Lower leg skin (tissue), 4 donors: ENCODE measurements around the gene RAB26. TPM values are rescaled to one million over a fixed set of nuclear protein-coding genes. Genes with fewer than 3 reads are reported as not detected.

Experiments used
- DNase-seq, 2 donors: peaks; one replicate each; pipeline ENCODE4 v3.0.0-alpha.2; 2019; ENCODE audit warnings: low spot score in 2 of 2
- H3K4me3 ChIP-seq: fragments of 200-600 bp; sonication (generic); 2 replicates; pipeline ENCODE4 v1.5.1; 2017; ENCODE audit warnings: mild to moderate bottlenecking, low read depth; ENCODE audit not compliant: poor library complexity, severe bottlenecking
- POLR2A ChIP-seq, 2 donors: fragments of 450-650 bp; IDR thresholded peaks; one replicate each; pipeline ENCODE4 v1.6.1; 2016 to 2017; ENCODE audit warnings: antibody characterized with exemption in 2 of 2, mild to moderate bottlenecking in 1 of 2, moderate library complexity in 1 of 2
- WGBS, 2 donors: methylation state at CpG; one replicate each; pipeline ENCODE4 v1.1.5; 2018; 5-methylcytosine and 5-hydroxymethylcytosine counted together
- intact Hi-C: fragments of 100-400 bp; cut with DNase I; formaldehyde crosslinking; loops from one replicate; pipeline ENCODE4 v1.15.0; 2023; ENCODE audit warnings: low total_unique reads
- total RNA-seq, 4 donors: library from RNA; depleted of rRNA; stranded (reverse); fragments of >200 nt; gene quantifications; one replicate each; pipeline ENCODE4 v1.1.0, GENCODE V29; 2016
- TF ChIP-seq, protein P1 (sequence below), 3 donors: fragments of 450-650 bp; IDR thresholded peaks; one replicate each; pipeline ENCODE4 v1.5.1; 2016; ENCODE audit warnings: antibody characterized with exemption in 3 of 3, mild to moderate bottlenecking in 3 of 3, moderate library complexity in 2 of 3

RAB26 gene
- total RNA-seq, 4 donors from 2014 or later, result 1.6 to 2.9 (median 2.0) TPM; not detected in 1

DNA sequence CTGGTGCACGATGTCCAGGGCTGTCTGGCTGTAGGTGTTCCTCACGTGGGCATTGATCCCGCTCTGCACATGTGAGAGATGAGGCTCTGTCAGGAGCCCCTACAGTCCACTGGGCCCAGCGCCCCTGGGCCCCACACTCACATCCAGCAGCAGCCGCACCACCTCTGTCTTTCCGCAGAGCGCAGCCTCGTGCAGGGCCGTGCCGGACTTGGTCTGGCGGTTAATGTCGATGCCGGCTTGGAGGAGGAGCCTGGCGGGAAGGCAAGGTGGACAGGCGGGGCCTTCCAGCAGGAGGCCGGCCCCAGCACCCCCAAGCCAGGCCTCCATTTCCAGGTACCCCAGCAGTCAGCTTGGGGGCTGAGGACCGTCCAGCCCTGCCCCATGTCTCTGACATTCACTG, 38.8 kb downstream of the RAB26 start:
- DNase-seq, result no peak
- no peak overlapping the region for H3K4me3 ChIP-seq
- intact Hi-C loops, result no loop called here
- TF ChIP-seq, protein P1, sequence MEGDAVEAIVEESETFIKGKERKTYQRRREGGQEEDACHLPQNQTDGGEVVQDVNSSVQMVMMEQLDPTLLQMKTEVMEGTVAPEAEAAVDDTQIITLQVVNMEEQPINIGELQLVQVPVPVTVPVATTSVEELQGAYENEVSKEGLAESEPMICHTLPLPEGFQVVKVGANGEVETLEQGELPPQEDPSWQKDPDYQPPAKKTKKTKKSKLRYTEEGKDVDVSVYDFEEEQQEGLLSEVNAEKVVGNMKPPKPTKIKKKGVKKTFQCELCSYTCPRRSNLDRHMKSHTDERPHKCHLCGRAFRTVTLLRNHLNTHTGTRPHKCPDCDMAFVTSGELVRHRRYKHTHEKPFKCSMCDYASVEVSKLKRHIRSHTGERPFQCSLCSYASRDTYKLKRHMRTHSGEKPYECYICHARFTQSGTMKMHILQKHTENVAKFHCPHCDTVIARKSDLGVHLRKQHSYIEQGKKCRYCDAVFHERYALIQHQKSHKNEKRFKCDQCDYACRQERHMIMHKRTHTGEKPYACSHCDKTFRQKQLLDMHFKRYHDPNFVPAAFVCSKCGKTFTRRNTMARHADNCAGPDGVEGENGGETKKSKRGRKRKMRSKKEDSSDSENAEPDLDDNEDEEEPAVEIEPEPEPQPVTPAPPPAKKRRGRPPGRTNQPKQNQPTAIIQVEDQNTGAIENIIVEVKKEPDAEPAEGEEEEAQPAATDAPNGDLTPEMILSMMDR (IDR thresholded peaks at IDR 0.05), result no peak
- no peak for TF ChIP-seq POLR2A (IDR thresholded peaks at IDR 0.05)
- 81 to 87% methylated on average over 14 to 15 of the region's 17 CpGs for WGBS, 2 donors

DNA sequence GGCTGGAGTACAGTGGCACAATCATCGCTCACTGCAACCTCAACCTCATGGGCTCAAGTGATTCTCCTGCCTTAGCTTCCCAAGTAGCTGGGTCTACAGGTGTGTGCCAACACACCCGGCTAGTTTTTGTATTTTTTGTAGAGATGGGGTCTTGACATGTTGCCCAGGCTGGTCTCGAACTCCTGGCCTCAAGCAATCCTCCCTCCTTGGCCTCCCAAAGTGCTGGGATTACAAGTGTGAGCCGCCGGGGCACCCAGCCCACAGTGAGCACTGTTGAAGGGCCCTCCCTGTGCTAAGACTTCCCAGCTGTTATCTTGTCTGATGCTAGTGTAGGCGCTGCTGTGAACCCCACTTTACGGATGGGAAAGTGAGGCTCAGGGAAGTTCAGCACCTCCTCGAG, 40.0 kb downstream of the RAB26 start:
- DNase-seq, result no peak
- H3K4me3 ChIP-seq, result no peak overlapping the region
- no peak for TF ChIP-seq POLR2A (IDR thresholded peaks at IDR 0.05)
- TF ChIP-seq, protein P1 (IDR thresholded peaks at IDR 0.05), result no peak
- intact Hi-C loops, result no loop called here
- 94% methylated on average over 8 of the region's 8 CpGs for WGBS, 2 donors

DNA sequence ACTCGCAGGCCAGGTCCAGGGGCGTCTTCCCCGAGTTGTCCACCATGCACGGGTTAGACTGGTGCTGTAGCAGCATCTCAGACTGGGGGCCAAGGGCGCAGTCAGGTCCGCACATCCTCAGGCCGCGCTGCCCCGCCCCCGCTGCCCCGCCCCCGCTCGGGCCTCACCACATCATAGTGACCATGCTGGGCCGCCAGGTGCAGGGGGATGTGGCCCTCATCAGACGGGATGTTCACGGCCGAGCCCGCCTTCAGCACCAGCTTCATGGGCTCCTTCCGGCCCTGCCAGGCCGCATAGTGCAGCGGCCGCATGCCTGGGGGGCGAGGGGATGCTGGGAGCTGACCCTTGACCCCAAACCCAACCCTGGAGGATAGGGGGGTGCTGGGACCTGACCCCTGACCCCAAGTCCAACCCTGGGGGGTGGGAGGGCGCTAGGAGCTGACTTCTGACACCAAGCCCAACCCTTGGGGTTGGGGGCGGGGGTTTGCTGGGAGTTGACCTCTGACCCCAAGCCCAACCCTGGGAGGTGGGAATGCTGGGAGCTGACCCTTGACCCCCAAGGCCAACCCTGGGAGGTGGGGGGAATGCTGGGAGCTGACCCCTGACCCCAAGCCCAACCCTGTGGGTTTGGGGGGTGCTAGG, 40.9 kb downstream of the RAB26 start:
- intact Hi-C loops, result no loop called here
- no peak overlapping the region for H3K4me3 ChIP-seq
- no peak for DNase-seq
- TF ChIP-seq POLR2A (IDR thresholded peaks at IDR 0.05), result no peak
- TF ChIP-seq, protein P1 (IDR thresholded peaks at IDR 0.05), result no peak
- 90 to 94% methylated on average over 22 to 25 of the region's 25 CpGs for WGBS, 2 donors

DNA sequence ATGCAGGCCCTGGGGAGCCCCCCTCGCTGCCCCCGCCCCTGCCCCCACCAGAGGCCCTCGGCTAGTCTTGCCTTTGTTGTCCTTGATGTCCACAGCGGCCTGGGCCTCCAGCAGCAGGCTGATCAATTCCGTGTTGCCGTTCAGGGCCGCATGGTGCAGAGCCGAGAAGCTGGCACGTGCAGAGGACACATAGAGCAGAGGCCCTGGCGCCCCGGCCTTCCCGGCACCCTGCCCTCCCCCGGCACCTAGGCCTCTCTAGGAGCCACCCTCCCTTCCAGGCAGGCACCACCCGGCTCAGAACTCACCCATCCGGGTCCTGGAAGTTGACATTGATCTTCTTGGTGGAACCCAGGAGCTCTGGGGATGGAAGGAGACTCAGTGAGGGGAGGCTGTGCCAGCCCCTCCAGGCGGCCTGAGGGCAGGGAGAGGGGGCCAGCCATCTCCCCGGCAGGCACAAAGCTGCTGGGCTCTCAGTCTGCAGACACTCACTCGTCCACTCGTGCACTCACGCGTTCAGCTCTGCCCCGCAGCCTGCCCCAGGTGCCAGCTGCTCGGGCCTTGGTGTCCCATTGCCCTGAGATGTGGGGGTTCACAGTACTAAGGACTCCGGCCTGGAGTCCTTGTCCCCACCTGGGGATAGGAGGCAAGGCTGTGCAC, 41.7 kb downstream of the RAB26 start:
- TF ChIP-seq POLR2A (IDR thresholded peaks at IDR 0.05), result no peak
- TF ChIP-seq, protein P1 (IDR thresholded peaks at IDR 0.05), result no peak
- no peak overlapping the region for H3K4me3 ChIP-seq
- DNase-seq, result no peak
- intact Hi-C loops, result no loop called here
- 62 to 69% methylated on average over 22 to 23 of the region's 24 CpGs for WGBS, 2 donors

DNA sequence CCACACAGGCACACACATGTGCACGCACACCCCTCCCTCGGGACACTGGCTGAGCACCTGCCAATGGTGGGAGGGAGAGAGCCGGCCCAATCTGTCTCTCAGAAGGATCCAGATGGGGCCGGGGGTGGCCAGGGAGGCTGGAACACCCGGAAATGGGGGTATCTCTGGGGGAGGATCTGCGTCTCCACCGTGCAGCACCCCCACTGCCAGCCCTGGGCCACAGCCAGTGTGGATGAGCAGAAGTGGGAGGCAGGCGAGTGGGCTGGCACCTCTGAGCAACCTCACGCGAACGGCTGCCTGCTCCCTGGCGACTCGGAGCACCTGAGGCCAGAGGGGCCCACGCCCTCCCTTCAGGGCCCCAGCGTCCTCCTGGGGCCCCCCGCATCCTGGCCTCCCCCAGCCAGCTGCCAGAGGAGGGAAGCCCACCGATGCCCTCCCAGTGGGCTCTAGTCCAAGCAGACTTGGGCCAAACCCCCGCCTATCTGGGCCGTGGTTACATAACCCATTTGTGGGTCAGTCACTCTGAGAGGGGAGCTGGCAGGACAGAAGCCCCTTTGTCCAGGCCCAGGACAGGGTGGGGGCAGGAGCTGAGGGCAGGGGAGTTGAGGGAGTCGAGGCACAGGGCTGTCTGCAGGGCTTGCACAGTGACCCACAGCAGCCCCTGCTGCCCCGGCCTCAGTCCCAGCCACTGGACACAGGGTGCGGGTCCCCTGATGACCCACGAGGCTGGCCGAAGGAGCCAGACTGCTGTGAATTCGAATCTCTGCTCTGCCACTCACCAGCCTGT, 42.4 kb downstream of the RAB26 start:
- DNase-seq, result no peak
- WGBS, 2 donors, result 52 to 75% methylated on average over 17 of the region's 25 CpGs
- intact Hi-C loops, result no loop called here
- TF ChIP-seq, protein P1 (IDR thresholded peaks at IDR 0.05), result no peak
- TF ChIP-seq POLR2A (IDR thresholded peaks at IDR 0.05), result no peak
- H3K4me3 ChIP-seq, result no peak overlapping the region
